GM12874 (cell line): ENCODE results near the gene CADPS.

Experiments
- CTCF ChIP-seq: IDR thresholded peaks from 2 replicates; pipeline ENCODE4 v1.5.1; 2011; ENCODE audit warnings: low read depth, mild to moderate bottlenecking, control low read depth, low read length, moderate library complexity; ENCODE audit not compliant: insufficient read depth

The CADPS gene

DNA sequence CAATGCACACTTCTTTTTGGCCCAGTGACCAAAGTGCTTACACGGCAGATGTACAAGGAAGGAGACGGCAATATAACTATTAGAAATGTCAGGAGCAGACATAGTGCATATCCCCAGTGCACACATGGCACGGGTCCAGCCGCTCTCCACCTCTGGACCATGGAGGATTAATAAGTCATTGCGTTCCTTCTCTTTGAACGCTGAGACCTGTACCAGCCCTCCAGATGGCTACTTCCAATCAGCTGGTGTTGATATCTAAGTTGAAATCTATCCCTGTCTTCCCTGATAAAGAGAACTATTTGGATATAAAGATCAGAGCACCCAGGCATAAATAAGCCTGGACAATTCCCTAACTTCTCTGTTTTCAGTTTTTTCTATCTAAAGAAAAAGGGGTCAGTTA lies 212.5 kb downstream of the CADPS start:
- TF ChIP-seq CTCF: no peak

DNA sequence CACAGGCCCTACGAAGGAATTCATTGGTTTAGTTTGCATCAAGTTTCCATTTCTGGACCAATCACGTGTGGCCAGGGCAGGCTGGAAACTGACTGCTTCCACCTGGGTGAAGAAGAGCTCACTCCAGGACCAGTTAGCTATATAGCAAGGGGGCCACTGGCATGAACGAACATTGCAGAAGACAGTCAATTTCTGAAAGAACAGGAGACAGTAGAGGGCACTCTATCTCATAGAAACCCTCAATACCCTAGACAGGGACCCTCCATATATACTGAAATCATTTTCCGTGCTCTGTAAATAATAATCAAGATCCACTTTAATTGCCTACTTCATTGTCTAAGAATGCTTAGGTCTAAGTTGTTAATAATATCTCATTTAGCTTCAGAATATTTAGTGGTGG lies 215.6 kb downstream of the CADPS start:
- no peak for TF ChIP-seq CTCF

DNA sequence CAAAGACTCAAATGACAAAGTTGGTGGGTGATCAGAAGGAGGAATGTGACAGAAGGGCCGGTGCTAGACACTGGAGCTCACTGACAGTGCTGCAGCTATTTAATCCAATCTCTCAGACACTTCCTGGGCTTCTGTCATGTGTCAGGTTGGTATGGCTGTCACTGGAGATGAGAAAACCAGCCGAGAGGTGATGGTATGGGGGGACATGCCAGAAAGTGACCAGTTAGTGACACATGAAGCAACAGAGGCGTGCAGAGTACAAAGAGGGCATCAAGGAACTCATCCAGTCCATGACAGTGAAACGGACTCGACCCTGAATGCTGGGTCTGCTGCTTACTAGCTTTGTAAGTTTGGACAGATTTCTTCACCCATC lies 219.5 kb downstream of the CADPS start:
- TF ChIP-seq CTCF: no peak

- no peak for TF ChIP-seq CTCF
Observed at GRCh38 chr3:62655056-62655690, 220.0 kb downstream of the CADPS start.

DNA sequence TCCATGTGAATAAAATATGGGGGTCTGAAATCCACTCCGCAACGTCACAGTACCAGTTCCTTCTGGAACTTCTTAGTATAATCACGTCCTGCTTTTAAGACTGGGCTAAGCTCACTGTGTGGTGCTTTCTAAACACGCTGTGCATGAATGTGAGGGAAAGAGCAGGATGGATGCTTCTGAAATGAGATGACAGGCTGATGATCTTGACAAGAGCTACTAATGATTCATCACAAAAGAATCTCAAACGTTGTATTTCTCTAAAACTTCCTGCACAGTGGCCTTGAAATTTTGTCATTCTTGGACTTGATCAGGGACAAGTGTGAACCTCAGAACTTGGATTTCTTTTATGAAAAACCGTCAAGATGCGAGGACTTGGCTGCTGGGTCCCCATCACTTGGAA lies 221.4 kb downstream of the CADPS start:
- no peak for TF ChIP-seq CTCF

DNA sequence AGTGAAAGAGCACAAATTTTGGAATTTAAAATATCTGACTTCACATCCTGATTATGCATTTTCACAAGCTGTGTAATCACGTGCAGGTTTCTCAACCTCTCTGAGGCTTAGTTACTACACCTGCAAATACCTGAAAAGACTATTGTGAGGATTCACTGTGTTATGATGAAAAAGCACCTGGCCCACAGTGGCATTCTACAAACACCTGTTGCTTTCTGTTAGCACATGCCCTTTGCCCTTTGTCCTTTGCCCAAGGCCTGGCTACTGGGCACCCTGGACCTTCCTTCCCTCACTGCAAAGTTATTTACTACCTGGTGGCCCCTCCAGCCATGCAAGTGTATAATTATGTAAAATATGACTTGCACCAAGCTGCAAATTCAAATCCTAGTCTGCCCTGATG lies 227.5 kb downstream of the CADPS start:
- TF ChIP-seq CTCF: no peak

DNA sequence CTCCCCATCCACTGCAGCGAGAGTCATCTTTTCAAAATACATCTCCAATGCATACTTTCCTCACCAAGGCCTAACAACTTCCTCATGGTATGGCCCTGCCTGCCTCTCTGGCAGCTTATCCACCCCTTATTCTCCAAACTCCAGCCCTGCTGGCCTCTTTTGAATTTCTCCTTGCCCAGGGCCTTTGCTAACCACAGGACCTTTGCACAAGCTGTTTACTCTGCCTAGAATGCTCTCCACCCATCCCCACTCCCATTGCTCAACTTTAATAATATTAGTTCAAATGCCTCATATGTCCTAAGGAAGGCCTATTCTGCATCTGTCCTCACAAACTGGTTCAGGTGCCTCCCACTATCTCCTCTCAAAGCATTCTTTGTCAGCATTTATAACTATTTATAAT lies 230.7 kb downstream of the CADPS start:
- no peak for TF ChIP-seq CTCF

GRCh38 chr3:62638316-62638715 lies 236.9 kb downstream of the CADPS start:
- no peak for TF ChIP-seq CTCF
